ENCODE data around the gene TNFRSF4. TPM values are rescaled to one million over a fixed set of nuclear protein-coding genes. Genes with fewer than 3 reads are reported as not detected.

The TNFRSF4 gene
- total and polyA plus RNA-seq, 9 of the 15 experiments (the other 6 are each of a cell fraction or from before 2014, with no cell fraction given), result 0.07 to 0.44 (median 0.19) TPM; not detected in 5

DNA sequence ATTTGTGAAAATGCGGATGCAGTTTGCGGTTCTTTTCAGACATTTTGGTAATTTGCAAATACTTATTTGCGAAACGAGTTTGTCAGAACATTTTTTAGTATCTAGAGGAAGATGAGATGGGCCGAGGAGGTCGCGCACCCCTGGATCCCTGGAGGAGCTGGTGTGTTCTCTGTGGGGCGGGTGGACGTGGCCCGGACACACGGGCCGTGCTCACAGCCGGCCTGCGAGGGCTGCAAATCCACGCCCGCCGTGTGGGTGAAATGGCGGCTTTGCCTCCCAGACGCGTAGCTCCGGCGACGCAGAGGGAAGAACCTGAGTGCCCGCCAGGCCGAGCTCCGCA, 49.6 kb downstream of the TNFRSF4 start:
- ATAC-seq (no peak), DNase-seq (ENCODE audit: extremely low read depth in 1 of 4, low spot score in 3 of 4) (no peak), FAIRE-seq (no peak)
- Histone ChIP-seq H3K79me2 (ENCODE audit: control insufficient read depth, insufficient read depth, low read length) (no peaks in the 10 kb centered on the region), H3K27ac (ENCODE audit: extremely low read depth, low read depth, low read length) (no peak overlapping the region), H3K4me1 (replicated peaks in 1 of 2; ENCODE audit: control insufficient read depth in 2 of 2, insufficient read depth in 2 of 2, low read length in 2 of 2) (peaks cover 0 to 90% of the 10 kb centered on the region in 2 experiments; a peak in 2 of 5 replicates), H3K9me3 (replicated peaks; ENCODE audit: control insufficient read depth, insufficient read depth, low read depth, low read length) (no peaks in the 10 kb centered on the region), H3K27me3 (ENCODE audit: control insufficient read depth in 2 of 2, insufficient read depth in 2 of 2, low read length in 2 of 2) (peaks cover 59 to 71% of the 10 kb centered on the region in 2 experiments), H3K9ac (ENCODE audit: insufficient read depth in 1 of 2, low read depth in 2 of 2, low read length in 2 of 2) (no peak overlapping the region), H3K9me1 (ENCODE audit: control insufficient read depth, insufficient read depth, low read length) (no peaks in the 10 kb centered on the region), H2AFZ (ENCODE audit: low read depth, low read length) (no peak overlapping the region), H3K4me2 (ENCODE audit: insufficient read depth, low read length) (no peak overlapping the region), H3K4me3 (no peak overlapping the region), H3K36me3 (ENCODE audit: control insufficient read depth, insufficient read depth, low read length) (no peaks in the 10 kb centered on the region), H4K20me1 (replicated peaks; ENCODE audit: control insufficient read depth, insufficient read depth, low read length) (no peaks in the 10 kb centered on the region; the same call in 1 of the 2 replicates)
- BruUV-seq (replicated peaks), result no TSS peak
- in situ Hi-C loops (cut with MboI), result no loop called here
- ChIA-PET CTCF (ENCODE audit: low intra/inter-chr PET ratio) (no interaction called here), POLR2A (interaction anchor here (0.7 kb wide), 1 partner anchor 1769 kb away, joined by 4 read pairs; no protein-coding TSS in a partner anchor)
- intact Hi-C loops (cut with micrococcal nuclease), result no loop called here
- WGBS (ENCODE audit: insufficient coverage, low coverage, missing lambda C conversion rate), result 67% methylated on average over 26 of the region's 26 CpGs
- TF ChIP-seq, protein P1, sequence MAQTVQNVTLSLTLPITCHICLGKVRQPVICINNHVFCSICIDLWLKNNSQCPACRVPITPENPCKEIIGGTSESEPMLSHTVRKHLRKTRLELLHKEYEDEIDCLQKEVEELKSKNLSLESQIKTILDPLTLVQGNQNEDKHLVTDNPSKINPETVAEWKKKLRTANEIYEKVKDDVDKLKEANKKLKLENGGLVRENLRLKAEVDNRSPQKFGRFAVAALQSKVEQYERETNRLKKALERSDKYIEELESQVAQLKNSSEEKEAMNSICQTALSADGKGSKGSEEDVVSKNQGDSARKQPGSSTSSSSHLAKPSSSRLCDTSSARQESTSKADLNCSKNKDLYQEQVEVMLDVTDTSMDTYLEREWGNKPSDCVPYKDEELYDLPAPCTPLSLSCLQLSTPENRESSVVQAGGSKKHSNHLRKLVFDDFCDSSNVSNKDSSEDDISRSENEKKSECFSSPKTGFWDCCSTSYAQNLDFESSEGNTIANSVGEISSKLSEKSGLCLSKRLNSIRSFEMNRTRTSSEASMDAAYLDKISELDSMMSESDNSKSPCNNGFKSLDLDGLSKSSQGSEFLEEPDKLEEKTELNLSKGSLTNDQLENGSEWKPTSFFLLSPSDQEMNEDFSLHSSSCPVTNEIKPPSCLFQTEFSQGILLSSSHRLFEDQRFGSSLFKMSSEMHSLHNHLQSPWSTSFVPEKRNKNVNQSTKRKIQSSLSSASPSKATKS (CRISPR knock-in tag; IDR thresholded peaks at IDR 0.05), result no peak
- TF ChIP-seq, protein P2, sequence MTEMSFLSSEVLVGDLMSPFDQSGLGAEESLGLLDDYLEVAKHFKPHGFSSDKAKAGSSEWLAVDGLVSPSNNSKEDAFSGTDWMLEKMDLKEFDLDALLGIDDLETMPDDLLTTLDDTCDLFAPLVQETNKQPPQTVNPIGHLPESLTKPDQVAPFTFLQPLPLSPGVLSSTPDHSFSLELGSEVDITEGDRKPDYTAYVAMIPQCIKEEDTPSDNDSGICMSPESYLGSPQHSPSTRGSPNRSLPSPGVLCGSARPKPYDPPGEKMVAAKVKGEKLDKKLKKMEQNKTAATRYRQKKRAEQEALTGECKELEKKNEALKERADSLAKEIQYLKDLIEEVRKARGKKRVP (CRISPR knock-in tag; IDR thresholded peaks at IDR 0.05), result no peak
- TF ChIP-seq, protein P3, sequence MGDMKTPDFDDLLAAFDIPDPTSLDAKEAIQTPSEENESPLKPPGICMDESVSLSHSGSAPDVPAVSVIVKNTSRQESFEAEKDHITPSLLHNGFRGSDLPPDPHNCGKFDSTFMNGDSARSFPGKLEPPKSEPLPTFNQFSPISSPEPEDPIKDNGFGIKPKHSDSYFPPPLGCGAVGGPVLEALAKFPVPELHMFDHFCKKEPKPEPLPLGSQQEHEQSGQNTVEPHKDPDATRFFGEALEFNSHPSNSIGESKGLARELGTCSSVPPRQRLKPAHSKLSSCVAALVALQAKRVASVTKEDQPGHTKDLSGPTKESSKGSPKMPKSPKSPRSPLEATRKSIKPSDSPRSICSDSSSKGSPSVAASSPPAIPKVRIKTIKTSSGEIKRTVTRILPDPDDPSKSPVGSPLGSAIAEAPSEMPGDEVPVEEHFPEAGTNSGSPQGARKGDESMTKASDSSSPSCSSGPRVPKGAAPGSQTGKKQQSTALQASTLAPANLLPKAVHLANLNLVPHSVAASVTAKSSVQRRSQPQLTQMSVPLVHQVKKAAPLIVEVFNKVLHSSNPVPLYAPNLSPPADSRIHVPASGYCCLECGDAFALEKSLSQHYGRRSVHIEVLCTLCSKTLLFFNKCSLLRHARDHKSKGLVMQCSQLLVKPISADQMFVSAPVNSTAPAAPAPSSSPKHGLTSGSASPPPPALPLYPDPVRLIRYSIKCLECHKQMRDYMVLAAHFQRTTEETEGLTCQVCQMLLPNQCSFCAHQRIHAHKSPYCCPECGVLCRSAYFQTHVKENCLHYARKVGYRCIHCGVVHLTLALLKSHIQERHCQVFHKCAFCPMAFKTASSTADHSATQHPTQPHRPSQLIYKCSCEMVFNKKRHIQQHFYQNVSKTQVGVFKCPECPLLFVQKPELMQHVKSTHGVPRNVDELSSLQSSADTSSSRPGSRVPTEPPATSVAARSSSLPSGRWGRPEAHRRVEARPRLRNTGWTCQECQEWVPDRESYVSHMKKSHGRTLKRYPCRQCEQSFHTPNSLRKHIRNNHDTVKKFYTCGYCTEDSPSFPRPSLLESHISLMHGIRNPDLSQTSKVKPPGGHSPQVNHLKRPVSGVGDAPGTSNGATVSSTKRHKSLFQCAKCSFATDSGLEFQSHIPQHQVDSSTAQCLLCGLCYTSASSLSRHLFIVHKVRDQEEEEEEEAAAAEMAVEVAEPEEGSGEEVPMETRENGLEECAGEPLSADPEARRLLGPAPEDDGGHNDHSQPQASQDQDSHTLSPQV (IDR thresholded peaks at IDR 0.05), result no peak
- TF ChIP-seq SRSF9 (IDR thresholded peaks at IDR 0.05; ENCODE audit: borderline replicate concordance, low read depth, low read length) (no peak), POLR2A (conservative IDR thresholded peaks at IDR 0.05) (no peak), BCL6 (CRISPR knock-in tag; IDR thresholded peaks at IDR 0.05) (no peak), LCOR (CRISPR knock-in tag; IDR thresholded peaks at IDR 0.05) (no peak), NFE2L1 (tag; IDR thresholded peaks at IDR 0.05; ENCODE audit: borderline replicate concordance, low read depth) (no peak), ATF6 (CRISPR knock-in tag; IDR thresholded peaks at IDR 0.05) (no peak), MAFK (IDR thresholded peaks at IDR 0.05; ENCODE audit: low read length) (no peak), GABPA (tag; conservative IDR thresholded peaks at IDR 0.05; ENCODE audit: low read depth) (no peak), MTA2 (IDR thresholded peaks at IDR 0.05; ENCODE audit: low read depth) (no peak)
- TF ChIP-seq, protein P4, sequence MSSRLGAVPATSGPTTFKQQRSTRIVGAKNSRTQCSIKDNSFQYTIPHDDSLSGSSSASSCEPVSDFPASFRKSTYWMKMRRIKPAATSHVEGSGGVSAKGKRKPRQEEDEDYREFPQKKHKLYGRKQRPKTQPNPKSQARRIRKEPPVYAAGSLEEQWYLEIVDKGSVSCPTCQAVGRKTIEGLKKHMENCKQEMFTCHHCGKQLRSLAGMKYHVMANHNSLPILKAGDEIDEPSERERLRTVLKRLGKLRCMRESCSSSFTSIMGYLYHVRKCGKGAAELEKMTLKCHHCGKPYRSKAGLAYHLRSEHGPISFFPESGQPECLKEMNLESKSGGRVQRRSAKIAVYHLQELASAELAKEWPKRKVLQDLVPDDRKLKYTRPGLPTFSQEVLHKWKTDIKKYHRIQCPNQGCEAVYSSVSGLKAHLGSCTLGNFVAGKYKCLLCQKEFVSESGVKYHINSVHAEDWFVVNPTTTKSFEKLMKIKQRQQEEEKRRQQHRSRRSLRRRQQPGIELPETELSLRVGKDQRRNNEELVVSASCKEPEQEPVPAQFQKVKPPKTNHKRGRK (tag; IDR thresholded peaks at IDR 0.05), result no peak

All from K562 (cell line).